ENCODE results near the gene RETREG2. TPM values are rescaled to one million over a fixed set of nuclear protein-coding genes. Genes with fewer than 3 reads are reported as not detected.

The RETREG2 gene
- total and polyA plus RNA-seq, 2 of the 4 experiments (the other 2 are of a cell fraction), result 45.2 to 51.1 TPM

DNA sequence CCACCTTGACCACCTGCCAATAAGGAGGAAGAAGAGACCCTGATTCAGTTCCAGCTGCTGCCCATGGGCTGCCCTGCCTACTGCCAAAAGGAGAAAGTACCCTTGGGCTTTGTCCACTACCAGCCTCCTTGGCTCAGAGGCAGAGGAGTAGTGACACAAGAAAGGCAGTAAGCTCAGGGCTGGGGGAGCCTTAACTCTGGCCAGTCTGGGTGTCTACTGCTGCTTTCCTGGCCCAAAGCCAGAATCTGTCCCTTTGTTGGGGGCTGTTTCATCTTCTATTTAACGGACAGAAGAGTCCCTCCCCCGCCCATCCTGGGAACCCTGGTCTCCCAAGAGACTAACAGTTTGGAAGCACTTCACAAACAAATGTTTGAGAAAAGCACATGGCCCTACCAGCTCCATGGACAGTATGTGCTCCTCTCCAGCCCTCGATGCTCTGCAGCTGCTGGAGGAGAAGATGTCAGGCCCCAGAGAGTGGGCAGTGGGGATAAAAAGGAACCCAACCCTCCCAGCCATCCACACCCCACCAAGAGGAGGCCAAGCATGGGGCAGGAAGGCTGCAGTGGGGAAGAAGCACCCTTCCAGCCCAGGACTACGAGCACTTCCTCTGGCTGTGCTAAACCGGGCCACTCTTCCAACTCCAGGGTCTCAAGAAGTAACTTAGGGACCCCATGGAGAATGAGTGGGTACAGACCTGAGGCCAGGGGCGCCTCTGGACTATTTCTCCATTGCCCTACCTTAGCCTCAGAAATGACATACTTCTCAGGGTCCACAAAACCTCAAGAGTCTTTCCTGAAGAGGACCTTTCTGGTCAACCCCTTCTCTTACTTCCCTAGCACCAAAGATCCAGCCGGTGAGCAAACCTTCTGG, 50.2 kb downstream of the RETREG2 start:
- WGBS, 2 experiments (ENCODE audit: extremely low coverage in 2 of 2, insufficient read length in 1 of 2), result 0% methylated on average over 1 of the region's 7 CpGs; no CpG with 5 or more reads in 1 of the 2 experiments
- TF ChIP-seq MAFK (IDR thresholded peaks at IDR 0.05; ENCODE audit: low read depth, low read length), result no peak
- peaks cover 38% of the 10 kb centered on the region for H3K36me3 ChIP-seq (ENCODE audit: control insufficient read depth, insufficient read depth, low read length)
- H3K4ac ChIP-seq (ENCODE audit: low read depth, low read length), result peak overlapping the region; percentile 51
- H2BK20ac ChIP-seq (ENCODE audit: low read depth, low read length), result no peak overlapping the region
- 0 out of 3 replicates have a peak overlapping the region, but pooled peaks have one; percentile 25 for H2BK15ac ChIP-seq (ENCODE audit: low read depth, low read length)
- dilution Hi-C loops (cut with HindIII; ENCODE audit: low sequenced_read_pairs, unreplicated experiment), result no loop called here
- no peaks in the 10 kb centered on the region for H3K27me3 ChIP-seq (ENCODE audit: control insufficient read depth, insufficient read depth, low read length)
- no TSS peak for BruUV-seq (replicated peaks)
- in situ Hi-C loops (cut with MboI; ENCODE audit: low sequenced_read_pairs), result no loop called here
- H2AFZ ChIP-seq (replicated peaks; ENCODE audit: low read length, poor library complexity), result peak overlapping the region; percentile 99
- H2AK5ac ChIP-seq (ENCODE audit: low read depth, low read length), result peak overlapping the region; percentile 60
- peaks cover 5% of the 10 kb centered on the region for H3K4me1 ChIP-seq (ENCODE audit: control insufficient read depth, insufficient read depth, low read length)
- peak overlapping the region; percentile 79 for H3K4me3 ChIP-seq (ENCODE audit: insufficient read depth, low read depth, low read length)
- peak overlapping the region; percentile 94 for H2AK9ac ChIP-seq (replicated peaks; ENCODE audit: low read depth, low read length, poor library complexity)
- ChIA-PET POLR2A (ENCODE audit: unreplicated experiment) (interaction anchor here (0.7 to 1.1 kb wide), 2 partner anchors 16 to 21 kb away, joined by 6 to 18 read pairs; no protein-coding TSS in a partner anchor), CTCF (interaction anchor here (0.6 to 1.4 kb wide), 3 partner anchors 50 to 137 kb away, joined by 4 to 8 read pairs (median 5); no protein-coding TSS in a partner anchor)
- H3K18ac ChIP-seq (ENCODE audit: low read depth, low read length), result no peak overlapping the region
- H4K91ac ChIP-seq (ENCODE audit: insufficient read depth, low read depth, low read length), result peak overlapping the region; percentile 68
- peak overlapping the region; percentile 93 for H3K4me2 ChIP-seq (ENCODE audit: low read depth, low read length)
- no peaks in the 10 kb centered on the region for H4K20me1 ChIP-seq (ENCODE audit: insufficient read depth, low read length)
- intact Hi-C loops (cut with micrococcal nuclease), result no loop called here
- H2BK120ac ChIP-seq (ENCODE audit: low read depth, low read length), result no peak overlapping the region
- peaks cover 8% of the 10 kb centered on the region; the same call in 1 of the 2 replicates for H3K9me1 ChIP-seq (ENCODE audit: insufficient read depth, low read length)
- peak overlapping the region; percentile 93 for H3K14ac ChIP-seq (replicated peaks; ENCODE audit: low read depth, low read length)
- H4K8ac ChIP-seq (ENCODE audit: low read depth in 2 of 2, low read length in 2 of 2), result peak overlapping the region; percentile 26 to 66; a peak in 2 of 4 replicates
- no peak for DNase-seq
- H3K9me3 ChIP-seq (ENCODE audit: control insufficient read depth, insufficient read depth, low read length), result no peaks in the 10 kb centered on the region
- ATAC-seq (ENCODE audit: low read depth), result no peak
- H3K23ac ChIP-seq (ENCODE audit: low read depth, low read length), result peak overlapping the region; percentile 87
- peak overlapping the region; percentile 82 for H3K9ac ChIP-seq (ENCODE audit: low read depth, low read length)
- peak overlapping the region; percentile 71 for H2BK5ac ChIP-seq (ENCODE audit: low read depth, low read length, poor library complexity, severe bottlenecking)
- H3K56ac ChIP-seq (ENCODE audit: extremely low read depth, insufficient read depth, low read length), result peak overlapping the region; percentile 69; the same call in 1 of the 2 replicates
- H3K27ac ChIP-seq (ENCODE audit: insufficient read depth, low read length), result peak overlapping the region; percentile 70
- peak overlapping the region; percentile 31 for H4K5ac ChIP-seq (ENCODE audit: low read depth, low read length)
- peaks cover 46 to 58% of the 10 kb centered on the region in 2 experiments for H3K79me1 ChIP-seq (ENCODE audit: low read depth in 1 of 2, low read length in 2 of 2)

Measured in IMR-90 (cell line).